Ureter (tissue), 1 donor: ENCODE data around the gene DPYD. TPM values are rescaled to one million over a fixed set of nuclear protein-coding genes. Genes with fewer than 3 reads are reported as not detected.

Experiments
- DNase-seq: peaks from one replicate; pipeline ENCODE4 v3.0.0-alpha.2; 2020; ENCODE audit warnings: low spot score
- total RNA-seq: library from RNA; stranded (reverse); gene quantifications from one replicate; pipeline ENCODE4 v1.2.4, GENCODE V29; 2023
- donor health status: DM: yes; HTN: yes; CAD: no.

The DPYD gene
- total RNA-seq, 1 donor from 2014 or later, result 31.2 TPM

DNA sequence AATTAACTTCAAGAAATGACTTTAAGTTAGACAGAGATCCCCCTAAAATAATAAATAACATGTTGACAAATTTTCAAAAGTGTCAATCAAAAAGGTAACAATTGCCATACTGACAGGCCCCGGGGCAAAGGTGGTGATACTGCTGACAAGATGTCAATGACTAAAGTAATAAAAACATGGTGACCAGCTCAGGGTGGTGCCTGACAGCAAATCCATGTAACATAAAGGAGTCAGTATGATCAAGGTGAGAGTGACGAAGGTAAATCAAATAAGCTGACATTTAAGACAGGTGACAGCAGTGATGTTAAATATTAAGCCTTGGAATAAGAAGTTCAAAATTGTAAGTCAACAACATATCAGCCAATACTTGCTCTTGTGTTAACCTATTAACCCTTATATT is 387.5 kb downstream of the DPYD start:
- DNase-seq, result no peak

DNA sequence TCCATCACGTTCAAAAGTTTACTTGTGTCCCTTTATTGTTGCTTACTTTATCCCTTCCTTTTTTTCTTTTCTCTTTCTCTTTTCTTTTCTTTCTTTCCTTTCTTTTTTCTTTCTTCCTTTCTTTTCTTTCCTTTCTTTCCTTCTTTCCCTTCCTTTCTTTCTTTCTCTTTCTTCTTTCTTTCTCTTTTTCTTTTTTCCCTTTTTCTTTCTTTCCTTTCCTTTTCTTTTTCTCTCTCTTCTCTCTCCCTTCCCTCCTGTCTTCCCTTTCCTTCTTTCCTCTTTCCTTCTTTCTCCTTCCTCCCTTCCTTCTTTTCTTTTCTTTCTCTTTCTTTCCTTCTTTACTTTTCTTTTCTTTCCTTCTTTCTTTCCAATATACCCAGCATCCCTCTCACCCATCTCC is 391.2 kb downstream of the DPYD start:
- DNase-seq, result no peak

DNA sequence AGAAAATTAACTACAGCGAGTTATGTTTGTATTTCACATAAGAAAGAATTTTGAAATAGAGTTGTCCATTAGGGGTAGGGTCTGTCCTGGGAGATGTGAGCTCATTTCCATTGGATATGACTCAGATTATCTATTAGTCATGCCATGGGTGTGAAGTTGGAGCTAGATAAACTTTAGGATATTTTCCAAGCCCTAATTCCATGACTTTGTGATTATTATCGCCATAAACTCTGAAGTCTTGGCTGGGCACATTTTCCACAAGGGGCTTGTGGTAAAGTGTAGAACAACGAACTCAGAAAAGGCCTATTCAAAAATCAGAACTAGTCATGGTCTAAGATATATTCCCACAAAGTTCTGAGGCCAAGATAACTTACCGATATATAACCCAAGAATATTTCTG is 396.6 kb downstream of the DPYD start:
- DNase-seq, result no peak

DNA sequence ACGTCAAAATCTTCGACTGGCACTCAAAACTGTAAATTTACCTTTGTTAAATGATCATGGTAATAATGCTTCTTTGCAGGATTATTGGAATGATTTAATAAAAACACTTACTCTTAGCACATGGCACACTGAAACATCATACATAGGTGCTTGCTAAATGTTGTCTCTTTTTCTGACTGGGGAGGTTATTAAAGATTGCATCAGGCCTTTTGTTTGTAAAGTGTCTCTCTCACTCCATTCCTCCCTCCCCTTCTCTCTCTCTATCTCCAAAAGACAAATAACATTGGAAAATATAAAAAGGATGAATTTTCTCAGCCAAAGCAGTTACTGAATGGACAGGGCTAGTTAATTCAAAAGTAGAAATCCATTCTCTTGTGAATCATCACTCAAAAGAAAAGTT is 404.2 kb downstream of the DPYD start:
- no peak for DNase-seq

DNA sequence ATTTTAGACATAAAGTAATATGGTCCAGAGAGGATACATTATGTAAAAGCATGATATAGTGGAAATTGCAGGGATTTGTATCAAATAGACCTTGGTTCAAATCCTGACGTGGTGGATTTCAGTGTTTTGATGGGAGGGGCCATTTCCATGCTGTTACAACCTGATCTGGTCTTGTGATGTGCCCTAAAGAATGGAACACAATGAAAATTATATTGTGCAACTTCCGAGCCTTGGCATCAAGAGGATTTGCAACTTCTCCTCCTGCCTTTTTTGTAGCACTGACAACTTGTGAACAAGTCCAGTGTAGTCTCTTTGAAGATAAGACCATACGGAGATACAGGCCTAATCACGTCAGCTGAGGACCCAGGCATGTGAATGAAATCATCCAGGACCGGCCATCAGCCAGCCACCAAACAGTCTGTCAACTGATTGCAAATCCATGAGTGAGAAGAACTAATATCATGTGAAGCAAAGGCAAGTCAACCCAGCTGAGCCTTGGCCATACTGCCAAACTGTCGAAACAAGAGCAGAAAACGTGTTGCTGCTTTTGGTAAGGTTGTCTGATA is 412.1 kb downstream of the DPYD start:
- no peak for DNase-seq

DNA sequence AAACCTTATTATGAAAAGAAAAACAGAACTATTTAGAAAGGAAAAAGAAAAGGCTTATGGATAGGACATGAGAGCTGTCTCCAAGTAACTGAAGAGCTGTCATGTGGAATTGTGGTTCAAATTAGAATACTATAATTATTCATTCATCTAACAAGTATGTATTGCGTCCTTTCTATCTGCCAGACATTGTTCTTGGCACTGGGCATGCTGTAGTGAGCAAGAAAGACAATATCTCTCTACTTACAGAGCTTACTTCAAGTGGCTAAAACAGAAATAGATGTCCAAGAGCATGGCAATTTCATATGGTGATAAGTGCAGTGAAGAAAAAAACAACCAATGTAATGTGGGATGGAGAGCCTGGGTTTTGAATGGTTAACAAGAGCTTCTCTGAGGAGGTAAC is 413.0 kb downstream of the DPYD start:
- DNase-seq, result no peak

DNA sequence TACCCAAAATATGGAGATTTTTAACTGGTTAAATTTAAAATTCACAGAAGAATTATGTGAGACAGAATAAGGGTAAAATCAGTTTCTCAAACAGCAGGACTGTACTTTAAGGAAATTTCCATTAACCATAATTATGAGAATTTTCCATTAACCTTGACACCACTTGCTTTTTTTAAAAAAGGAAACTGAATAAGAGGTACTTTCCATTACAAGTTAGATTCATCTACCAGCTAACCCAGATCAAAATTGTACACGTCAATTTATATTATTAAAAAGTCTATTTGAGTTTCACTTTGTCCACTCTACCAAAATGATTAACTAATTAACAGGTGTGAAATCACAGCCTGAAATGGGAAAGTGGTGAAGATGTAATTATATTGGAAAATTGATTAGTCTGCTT is 414.5 kb downstream of the DPYD start:
- no peak for DNase-seq

DNA sequence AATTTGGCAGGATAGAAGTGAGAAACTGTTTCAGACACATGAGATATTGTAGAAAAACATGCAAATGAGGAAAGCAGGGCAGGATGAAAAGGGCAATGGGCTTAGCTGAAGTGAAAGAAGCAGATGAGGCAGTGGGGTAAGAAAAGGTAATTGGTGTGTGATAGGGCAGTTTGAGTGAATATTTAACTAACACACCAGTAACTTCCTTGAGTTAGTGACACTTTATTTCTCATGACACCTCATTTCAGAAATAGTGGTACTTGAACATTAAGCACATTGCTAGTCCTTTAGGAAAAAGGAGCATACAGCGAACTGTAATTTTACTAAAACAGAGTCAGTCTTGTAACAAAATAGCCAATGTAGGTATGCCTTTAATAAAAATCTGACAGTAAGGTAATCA is 415.0 kb downstream of the DPYD start:
- no peak for DNase-seq

DNA sequence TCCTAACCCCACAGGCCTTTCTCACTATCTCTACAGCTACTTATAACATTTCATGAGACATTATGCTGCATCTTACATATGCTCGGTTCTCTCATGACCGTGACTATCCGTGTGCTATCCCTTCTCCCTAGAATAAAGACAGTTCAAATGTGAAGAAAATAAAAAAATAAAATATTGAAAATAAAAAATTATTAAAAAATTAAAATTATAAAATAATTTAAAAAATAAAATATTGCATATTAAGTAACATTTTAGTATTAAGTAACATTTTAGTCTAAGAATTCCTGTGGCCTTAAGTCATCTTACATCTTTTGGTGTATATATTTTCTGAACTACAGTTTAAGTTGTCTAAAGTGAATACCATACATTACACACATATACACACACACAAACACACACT is 415.5 kb downstream of the DPYD start:
- DNase-seq, result no peak

DNA sequence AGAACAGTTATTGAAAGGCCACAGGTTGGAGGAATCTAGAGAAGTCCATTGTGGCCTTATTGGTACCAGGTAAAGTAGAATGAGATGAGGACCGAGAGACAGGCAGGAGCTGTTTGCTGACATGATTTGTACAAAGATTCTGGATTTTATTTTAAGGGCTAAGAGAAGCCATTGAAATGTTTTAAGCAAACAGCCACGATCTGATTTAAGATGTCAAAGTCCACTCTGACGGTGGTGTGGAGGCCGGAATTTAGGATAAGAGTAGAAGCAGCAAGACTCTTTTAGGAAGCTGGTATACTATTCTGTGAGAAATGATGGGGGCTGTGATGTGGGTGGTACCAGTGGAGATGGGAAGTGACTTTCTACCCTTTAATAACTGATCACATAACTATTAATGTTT is 418.5 kb downstream of the DPYD start:
- no peak for DNase-seq

DNA sequence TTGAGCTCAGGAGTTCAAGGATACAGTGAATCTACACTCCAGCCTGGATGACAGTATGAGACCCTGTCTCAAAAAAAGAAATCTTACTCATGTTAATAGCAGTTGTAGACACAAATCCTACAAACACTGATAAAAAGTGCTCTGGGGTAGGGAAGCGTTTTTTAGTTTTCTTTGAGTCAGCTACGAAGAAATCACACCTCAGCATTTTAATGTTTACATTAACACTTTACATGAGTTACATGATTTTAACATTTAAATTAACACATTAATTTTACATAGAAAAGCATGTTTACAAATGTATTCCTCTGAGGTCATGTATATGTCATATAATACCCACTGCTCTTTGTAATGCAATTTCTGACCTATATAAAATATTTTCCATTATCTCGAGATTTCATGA is 419.2 kb downstream of the DPYD start:
- DNase-seq, result no peak

DNA sequence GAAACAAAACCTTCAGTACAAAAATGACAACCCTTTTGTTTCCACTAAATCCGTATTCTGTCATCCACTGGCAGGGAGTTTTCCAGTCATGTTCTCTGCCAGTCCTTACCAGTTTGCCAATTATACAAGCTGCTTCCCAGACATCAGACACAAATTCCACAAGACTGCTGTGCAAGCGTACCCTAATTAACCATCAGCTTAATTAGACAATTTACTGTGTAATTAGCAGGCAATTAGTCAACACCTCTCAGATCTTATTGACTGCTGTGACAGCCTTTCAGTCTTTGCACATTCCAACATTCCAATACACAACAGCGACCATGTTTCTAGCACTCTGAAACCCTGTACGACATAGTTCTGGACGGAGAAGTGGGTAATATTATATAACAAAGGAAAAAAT is 420.1 kb downstream of the DPYD start:
- no peak for DNase-seq

DNA sequence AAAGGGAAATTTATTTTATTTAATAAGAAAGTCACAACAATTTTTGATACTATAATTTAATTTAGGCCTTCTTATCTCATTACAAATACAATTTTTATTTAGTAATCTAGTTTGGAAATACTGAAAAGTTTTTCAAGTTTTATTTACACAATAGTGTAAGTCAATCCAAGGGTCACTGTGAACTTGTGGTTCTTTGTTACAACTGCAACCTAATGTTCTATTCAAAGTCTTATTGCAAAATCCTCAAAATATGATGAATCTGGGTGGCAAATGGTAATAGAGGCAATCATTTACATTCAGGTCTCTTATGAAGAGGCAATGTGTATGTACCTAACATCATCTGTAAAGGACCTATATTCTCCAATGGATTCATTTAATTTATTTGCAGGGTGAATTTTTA is 421.2 kb downstream of the DPYD start:
- no peak for DNase-seq

DNA sequence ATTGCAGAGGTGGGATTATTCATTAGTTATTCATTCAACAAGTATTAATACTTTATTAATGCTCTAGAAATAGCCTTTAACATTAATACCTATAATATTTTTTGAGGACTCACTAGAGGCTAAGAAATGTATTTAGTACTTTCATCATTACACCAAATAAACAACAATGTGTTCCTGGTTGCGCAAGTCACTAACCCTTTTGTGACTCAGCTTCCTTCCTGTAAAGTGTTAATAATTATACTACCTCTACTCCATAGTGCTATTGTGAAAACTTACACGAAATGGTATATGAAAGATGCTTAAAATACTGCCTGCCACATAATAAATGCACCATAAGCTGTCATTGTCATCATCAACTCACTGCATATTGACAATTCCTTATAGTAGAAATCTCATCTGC is 431.0 kb downstream of the DPYD start:
- DNase-seq, result no peak

DNA sequence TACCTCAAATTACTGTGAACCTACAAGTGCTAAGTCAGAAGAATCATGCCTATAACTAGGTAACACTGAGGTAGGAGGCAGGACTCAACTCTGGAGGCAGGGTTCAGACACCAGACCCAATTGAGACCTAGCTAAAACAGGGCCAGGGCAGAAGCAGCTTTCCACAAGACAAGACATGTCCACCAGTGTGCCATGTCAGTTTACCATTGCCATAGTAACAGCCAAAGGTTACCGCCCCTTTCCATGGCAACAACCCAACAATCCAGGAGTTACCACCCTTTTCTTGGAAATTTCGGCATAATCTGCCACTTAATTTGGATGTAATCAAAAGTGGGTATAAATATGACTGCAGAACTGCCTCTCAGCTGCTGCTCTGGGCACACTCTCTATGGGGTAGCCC is 432.3 kb downstream of the DPYD start:
- no peak for DNase-seq

DNA sequence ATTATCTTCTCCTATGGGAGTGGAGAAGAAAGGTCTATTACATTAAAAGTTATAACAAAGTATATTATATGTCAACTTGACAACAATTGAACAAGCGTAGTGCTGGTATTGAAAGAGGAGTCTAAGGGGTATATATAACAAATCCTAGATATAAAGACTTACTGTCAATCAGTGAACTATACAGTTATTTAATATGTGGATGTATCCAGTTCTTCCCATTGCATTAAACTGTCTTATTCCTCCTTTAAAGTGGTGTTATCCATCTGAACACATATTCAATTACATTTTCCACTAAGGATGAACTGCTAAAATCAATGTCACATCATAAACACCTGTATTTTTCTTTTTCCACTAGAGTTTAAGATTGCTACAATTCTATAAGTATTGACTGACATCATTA is 438.8 kb downstream of the DPYD start:
- no peak for DNase-seq

DNA sequence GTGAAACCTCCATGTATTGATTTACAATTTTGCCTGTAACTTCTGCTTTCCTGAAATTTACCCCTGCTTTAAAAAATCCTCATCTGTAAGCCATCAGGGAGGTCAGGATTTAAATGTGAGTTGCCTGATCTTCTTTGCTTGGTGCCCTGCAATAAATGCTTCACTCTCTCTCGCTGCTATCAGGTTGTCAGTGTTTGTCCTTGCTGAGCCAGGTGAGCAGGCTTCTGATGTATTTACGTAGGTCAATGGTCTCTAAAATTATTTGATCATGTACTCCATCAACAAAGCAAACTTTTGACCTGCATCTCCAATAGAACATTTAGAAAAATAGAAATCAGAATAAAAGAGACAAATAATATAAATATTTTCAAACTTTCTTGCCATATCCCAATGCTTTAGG is 453.4 kb downstream of the DPYD start:
- DNase-seq, result no peak

DNA sequence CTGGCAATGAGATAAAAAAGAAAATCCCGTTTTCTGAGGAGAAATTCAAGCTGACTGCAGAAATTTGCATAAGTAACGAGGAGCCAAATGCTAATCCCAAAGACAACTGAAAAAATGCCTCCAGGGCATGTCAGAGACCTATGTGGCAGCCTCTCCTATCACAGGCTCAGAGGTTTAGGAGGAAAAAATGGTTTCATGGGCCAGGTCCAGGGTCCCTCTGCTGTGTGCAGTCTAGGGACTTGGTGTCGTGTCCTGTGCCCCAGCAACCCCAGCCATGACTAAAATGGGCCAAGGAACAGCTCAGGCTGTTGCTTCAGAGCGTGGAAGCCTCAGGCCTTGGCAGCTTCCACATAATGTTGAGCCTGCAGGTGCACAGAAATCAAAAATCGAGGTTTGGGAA is 456.5 kb downstream of the DPYD start:
- no peak for DNase-seq

DNA sequence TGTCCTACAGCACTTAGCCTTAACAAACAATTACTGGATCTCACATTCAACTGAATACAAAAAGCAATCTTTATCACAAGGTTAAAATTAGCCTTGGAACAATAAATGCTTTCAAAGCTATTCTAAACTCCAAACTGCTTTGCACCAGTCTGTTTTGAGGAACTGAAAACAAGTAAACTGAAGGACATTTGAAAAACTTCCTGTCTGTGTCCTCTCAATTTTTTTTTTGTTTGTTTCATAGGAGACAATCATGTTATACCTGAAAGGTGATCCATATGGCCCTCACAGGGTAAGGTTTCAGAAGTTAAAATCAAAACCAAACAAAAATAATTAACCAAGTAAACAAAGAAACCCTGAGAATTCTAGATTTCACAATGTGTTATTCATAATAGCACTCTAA is 459.1 kb downstream of the DPYD start:
- DNase-seq, result no peak

DNA sequence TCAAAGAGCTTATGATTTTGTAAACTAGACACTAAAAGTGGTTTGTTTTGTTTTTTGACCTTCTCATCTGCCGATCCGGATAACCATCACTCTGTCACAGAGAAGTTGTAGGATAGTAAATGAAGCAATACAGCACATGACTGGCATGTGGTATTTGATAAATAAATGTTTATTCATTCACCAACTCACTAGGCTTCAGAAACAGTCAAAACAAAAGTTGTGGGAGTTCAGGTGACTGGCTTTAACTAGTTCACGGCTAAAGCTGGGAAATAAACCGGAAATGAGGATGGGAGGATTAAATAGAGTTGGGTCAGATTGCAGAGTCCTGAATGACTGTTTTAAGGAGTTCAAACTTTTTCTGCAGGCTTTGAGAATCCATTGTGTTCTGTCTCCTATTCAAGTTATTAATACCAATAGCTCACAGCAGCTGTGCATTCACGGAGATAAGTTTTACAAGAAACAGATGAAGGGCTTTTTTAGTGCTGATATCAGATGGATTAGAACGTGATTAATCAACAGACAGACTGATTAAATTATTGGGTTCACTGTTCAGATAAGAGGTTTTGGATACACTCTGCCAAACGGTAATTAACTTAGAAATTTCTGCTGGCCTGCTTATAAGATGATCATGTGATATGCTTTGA is 463.3 kb downstream of the DPYD start:
- DNase-seq, result no peak

DNA sequence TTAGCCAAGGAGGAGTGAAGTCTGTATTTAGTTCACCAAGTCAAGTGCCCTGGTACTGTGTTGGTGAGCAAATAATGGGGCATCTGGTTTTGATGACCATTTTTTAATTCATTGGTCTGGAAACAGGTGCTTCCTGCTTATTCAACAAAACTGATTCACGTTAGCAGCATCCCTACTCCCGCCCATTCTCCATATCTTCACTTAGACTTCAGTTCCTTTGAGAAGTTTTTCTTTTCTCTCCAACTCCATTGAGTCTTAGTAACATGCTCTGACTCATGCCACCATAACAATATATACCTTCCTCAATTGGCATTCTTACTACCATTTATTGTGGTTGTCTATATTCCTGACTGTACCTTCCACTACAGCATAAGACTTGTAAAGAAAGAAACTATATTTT is 468.9 kb downstream of the DPYD start:
- DNase-seq, result no peak

DNA sequence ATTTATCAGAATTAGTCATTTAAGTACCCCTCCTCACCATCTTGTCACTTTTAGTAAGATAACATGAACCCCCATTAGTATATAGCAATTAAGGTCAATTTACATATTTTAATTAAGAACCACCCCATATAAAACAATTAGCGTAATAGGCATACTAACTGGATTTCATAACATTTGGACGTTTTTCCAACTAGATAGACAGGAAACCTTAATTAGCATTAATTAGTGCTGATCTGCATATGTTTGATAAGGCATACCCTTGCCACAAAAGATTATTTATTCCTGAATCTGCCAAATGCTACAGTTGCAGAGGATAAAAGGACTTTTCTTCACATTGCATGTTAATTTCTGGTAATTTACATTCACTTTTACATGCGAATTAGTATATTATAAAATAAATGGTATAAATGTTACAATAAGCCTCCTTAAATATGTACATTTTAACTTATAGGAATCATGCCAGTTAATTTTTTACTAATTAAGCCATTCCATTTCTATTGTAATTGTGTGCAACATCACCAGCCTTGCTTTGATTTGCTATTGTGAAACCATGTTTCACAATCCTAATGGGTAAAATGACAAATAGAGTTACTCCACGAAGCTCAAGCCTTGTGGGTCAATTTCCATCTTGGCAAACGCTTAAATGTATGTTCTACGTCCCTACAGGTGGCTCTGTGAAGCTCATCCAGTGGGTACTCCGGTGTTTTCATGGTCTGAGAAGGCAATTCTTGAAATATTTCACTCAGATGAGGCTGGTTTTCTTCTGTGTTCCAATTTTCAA is 469.6 kb downstream of the DPYD start:
- no peak for DNase-seq

DNA sequence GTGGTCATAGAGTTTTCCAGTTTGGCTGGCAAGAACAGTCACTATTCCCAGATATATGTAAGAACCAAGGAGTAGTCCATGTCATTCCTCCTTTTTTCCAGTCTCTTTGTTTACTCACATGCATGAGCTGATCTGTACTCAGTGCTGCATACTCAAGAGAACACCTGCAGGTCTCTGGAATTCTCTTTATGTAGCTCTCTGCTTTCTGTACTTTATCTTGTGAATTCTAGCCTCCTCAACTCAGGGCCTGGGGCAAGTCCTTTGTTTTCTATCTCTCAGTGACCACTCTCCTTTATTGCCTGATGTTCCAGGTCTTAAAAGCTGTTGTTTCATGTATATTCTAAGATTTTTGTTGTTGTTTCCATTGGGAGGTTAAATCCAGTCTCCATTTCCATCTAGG is 478.9 kb downstream of the DPYD start:
- DNase-seq, result no peak

DNA sequence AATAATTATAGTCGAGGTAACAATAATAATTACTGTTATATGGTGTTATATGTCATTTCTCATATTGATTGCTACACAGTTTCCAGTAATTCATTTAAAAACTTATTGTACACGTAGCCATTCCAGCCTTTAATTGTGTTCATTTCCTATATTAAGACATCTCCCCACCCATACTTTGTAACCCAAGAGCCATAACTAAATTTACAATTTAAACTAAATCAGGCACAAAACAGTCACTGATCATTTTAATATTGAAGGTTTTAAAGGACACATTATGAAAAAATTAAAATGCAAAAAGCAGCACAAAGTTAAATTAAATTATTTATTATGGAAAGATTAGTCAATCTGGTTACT is 487.0 kb downstream of the DPYD start:
- DNase-seq, result no peak
